ENCODE data around the gene HKDC1.
"Not testable (repeated sequence)": the region's sequence is repeated elsewhere in the genome, so short reads cannot be mapped to it uniquely, and the experiment has no call there.

Gene HKDC1

GRCh38 chr10:69246036-69246435 is 25.9 kb downstream of the HKDC1 start:
- DNase-seq = no peak
- ATAC-seq = no peak
- Mint-ChIP-seq H3K9me3 (no peaks in the 10 kb centered on the region), H3K4me3 (no peak overlapping the region), H3K27ac (no peak overlapping the region), H3K27me3 (no peaks in the 10 kb centered on the region), H3K4me1 (no peaks in the 10 kb centered on the region)

DNA sequence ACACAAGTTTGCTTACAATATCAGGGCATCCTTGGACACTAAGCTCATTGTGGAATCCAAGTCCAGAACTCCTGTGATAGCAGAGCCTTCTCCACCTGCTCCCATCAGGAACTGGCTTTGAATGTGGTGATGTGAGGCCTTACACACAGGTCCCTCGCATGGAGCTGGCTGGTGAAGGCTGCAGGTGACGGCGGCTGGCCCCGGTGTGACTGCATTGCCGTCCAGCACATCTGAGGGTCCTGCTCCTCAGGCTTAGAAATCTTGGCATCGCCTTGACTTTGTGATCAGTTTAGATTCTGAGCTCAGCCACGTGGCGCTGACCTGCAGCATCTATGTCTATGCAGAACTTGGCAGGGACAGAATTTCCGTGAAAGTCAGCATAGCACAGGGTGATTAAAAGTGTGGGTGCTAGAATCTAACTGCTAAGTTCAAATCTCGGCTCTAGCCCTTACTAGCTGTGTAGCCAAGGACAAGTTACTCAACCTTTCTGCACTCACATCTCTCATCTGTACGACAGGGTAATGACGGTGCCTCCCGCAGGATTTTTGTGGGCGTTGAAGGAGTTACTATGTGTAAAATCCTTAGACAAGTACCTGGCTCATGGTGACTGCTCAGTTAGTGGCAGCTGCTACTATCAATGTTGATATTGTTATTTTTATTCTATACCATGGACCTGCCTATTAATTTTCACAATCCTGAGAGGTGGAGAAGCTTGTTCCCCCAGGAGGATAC is 26.6 kb downstream of the HKDC1 start:
- no peak for DNase-seq
- ATAC-seq = no peak
- no peaks in the 10 kb centered on the region for H3K9me3 Mint-ChIP-seq
- no peaks in the 10 kb centered on the region for H3K4me1 Mint-ChIP-seq
- H3K27me3 Mint-ChIP-seq = no peaks in the 10 kb centered on the region
- peak overlapping the region; percentile 33 to 67 for H3K27ac Mint-ChIP-seq
- no peak overlapping the region for H3K4me3 Mint-ChIP-seq

- DNase-seq (no peak), ATAC-seq (no peak)
- H3K9me3 Mint-ChIP-seq = no peaks in the 10 kb centered on the region
- H3K4me1 Mint-ChIP-seq = no peaks in the 10 kb centered on the region
- no peak overlapping the region for H3K27ac Mint-ChIP-seq
- no peak overlapping the region for H3K4me3 Mint-ChIP-seq
- H3K27me3 Mint-ChIP-seq = no peaks in the 10 kb centered on the region
Measured at GRCh38 chr10:69247313-69247710, 27.2 kb downstream of the HKDC1 start.

DNA sequence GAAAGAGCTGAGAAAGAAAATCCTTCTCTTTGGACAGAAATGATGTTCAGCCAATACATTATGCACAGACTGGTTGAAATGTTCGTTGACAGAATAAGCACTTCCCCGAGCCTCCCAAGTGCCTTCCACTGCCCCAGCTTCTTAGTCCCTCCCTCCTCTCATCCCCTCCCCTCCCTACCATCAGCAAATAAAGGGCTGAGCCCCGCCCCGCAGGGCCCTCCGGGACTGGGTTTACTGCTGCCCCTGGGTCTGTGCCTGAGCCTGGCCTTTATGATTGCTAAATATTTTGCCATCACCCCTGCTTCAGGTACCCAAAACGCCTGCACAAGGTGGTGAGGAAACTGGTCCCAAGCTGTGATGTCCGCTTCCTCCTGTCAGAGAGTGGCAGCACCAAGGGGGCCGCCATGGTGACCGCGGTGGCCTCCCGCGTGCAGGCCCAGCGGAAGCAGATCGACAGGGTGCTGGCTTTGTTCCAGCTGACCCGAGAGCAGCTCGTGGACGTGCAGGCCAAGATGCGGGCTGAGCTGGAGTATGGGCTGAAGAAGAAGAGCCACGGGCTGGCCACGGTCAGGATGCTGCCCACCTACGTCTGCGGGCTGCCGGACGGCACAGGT is 28.1 kb downstream of the HKDC1 start:
- Mint-ChIP-seq H3K27ac (no peak overlapping the region), H3K9me3 (no peaks in the 10 kb centered on the region), H3K4me1 (no peaks in the 10 kb centered on the region), H3K4me3 (no peak overlapping the region), H3K27me3 (no peaks in the 10 kb centered on the region)
- DNase-seq (no peak), ATAC-seq (no peak)

DNA sequence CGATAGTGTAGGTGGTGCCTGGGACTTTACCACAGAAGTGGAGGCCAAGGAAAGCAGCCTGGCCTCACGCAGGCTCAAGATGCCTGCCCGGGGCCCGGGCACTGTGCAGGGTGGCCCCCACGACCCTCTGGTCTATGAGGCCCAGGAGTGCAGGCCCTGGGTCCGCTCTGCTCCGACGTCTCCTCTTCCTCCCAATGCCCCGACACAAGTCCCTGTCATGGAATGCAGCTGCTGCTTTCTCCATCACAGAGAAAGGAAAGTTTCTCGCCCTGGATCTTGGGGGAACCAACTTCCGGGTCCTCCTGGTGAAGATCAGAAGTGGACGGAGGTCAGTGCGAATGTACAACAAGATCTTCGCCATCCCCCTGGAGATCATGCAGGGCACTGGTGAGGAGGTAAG is 29.9 kb downstream of the HKDC1 start:
- no peak for ATAC-seq
- no peaks in the 10 kb centered on the region for H3K9me3 Mint-ChIP-seq
- no peaks in the 10 kb centered on the region for H3K27me3 Mint-ChIP-seq
- DNase-seq = no peak
- H3K4me3 Mint-ChIP-seq = no peak overlapping the region
- H3K4me1 Mint-ChIP-seq = no peaks in the 10 kb centered on the region
- peak overlapping the region in 1 of 2 donors; percentile 82 for H3K27ac Mint-ChIP-seq

- not testable (repeated sequence) for ATAC-seq, H3K4me3 Mint-ChIP-seq, H3K9me3 Mint-ChIP-seq, DNase-seq, H3K27me3 Mint-ChIP-seq, H3K4me1 Mint-ChIP-seq, H3K27ac Mint-ChIP-seq
Measured at GRCh38 chr10:69251417-69251816, 31.3 kb downstream of the HKDC1 start.

- H3K4me3 Mint-ChIP-seq = no peak overlapping the region
- no peaks in the 10 kb centered on the region for H3K4me1 Mint-ChIP-seq
- DNase-seq = no peak
- H3K27ac Mint-ChIP-seq = peak overlapping the region in 1 of 2 donors; percentile 55
- H3K9me3 Mint-ChIP-seq = no peaks in the 10 kb centered on the region
- ATAC-seq = no peak
- H3K27me3 Mint-ChIP-seq = no peaks in the 10 kb centered on the region
Measured at GRCh38 chr10:69253171-69253570, 33.0 kb downstream of the HKDC1 start.

GRCh38 chr10:69254877-69255276 is 34.7 kb downstream of the HKDC1 start:
- DNase-seq (no peak), ATAC-seq (no peak)
- no peaks in the 10 kb centered on the region for H3K27me3 Mint-ChIP-seq
- peak overlapping the region in 1 of 2 donors; percentile 71 for H3K27ac Mint-ChIP-seq
- no peak overlapping the region for H3K4me3 Mint-ChIP-seq
- H3K9me3 Mint-ChIP-seq = no peaks in the 10 kb centered on the region
- H3K4me1 Mint-ChIP-seq = peaks cover 5% of the 10 kb centered on the region

GRCh38 chr10:69259547-69260243 is 39.6 kb downstream of the HKDC1 start:
- no peak overlapping the region for H3K27ac Mint-ChIP-seq
- peaks cover 18% of the 10 kb centered on the region for H3K4me1 Mint-ChIP-seq
- ATAC-seq = no peak
- H3K27me3 Mint-ChIP-seq = no peaks in the 10 kb centered on the region
- no peak for DNase-seq
- H3K4me3 Mint-ChIP-seq = no peak overlapping the region
- no peaks in the 10 kb centered on the region for H3K9me3 Mint-ChIP-seq

DNA sequence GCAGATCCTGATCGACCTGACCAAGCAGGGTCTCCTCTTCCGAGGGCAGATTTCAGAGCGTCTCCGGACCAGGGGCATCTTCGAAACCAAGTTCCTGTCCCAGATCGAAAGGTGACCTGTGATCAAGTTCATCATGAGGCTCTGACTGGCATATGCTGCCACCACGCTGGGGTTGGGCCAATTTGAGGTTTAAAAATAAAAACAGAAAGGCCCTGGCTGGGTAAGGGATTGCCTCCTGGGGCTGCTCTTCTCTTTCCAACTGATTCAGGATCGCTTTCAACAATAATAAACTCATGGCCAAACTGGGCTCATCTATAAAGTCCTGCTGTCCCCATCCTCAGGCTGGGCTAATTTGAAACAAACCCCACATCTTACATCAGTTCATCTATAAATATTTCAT is 41.1 kb downstream of the HKDC1 start:
- Mint-ChIP-seq H3K27ac (no peak overlapping the region), H3K9me3 (no peaks in the 10 kb centered on the region), H3K4me3 (no peak overlapping the region), H3K27me3 (no peaks in the 10 kb centered on the region), H3K4me1 (peaks cover 18% of the 10 kb centered on the region)
- ATAC-seq (no peak), DNase-seq (no peak)

- Mint-ChIP-seq H3K4me3 (no peak overlapping the region), H3K9me3 (no peaks in the 10 kb centered on the region), H3K27ac (peak overlapping the region in 1 of 2 donors; percentile 1), H3K27me3 (no peaks in the 10 kb centered on the region), H3K4me1 (peaks cover 18% of the 10 kb centered on the region)
- ATAC-seq (peak; percentile 88), DNase-seq (no peak)
Measured at GRCh38 chr10:69262292-69262751, 42.2 kb downstream of the HKDC1 start.

DNA sequence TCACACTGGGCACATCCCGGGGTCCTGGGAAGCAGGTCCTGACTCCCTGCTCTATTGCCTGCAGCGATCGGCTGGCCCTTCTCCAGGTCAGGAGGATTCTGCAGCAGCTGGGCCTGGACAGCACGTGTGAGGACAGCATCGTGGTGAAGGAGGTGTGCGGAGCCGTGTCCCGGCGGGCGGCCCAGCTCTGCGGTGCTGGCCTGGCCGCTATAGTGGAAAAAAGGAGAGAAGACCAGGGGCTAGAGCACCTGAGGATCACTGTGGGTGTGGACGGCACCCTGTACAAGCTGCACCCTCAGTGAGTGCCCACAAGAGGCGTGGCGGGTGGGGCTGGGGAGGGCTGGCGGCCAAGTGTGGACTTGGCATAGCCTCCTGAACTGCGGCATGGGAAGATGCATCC is 45.4 kb downstream of the HKDC1 start:
- ATAC-seq (no peak), DNase-seq (no peak)
- Mint-ChIP-seq H3K27ac (peak overlapping the region in 1 of 2 donors; percentile 5), H3K27me3 (no peaks in the 10 kb centered on the region), H3K4me1 (peaks cover 13% of the 10 kb centered on the region), H3K4me3 (no peak overlapping the region), H3K9me3 (no peaks in the 10 kb centered on the region)

DNA sequence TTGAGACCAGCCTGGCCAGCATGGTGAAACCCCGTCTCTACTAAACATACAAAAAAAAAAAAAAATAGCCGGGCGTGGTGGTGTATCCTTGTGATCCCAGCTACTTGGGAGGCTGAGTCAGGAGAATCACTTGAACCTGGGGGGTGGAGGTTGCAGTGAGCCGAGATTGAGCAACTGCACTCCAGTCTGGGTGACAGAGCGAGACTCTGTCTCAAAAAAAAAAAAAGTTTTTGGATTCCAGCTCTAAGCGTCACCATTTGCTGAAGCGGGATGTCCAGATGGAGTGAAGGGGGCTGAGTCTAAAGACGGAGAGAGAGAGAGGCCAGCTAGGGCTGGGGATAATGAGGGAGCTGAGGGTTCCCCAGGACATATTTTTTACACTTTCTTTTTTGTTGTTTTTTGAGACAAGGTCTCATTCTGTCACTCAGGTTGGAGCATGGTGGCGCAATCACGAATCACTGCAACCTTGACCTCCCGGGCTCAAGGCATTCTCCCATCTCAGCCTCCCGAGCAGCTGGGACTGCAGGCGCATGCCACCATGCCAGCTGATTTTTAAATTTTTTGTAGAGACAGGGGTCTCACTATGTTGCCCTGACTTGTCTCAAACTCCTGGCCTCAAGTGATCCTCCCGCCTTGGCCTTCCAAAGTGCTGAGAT is 48.8 kb downstream of the HKDC1 start:
- no peak overlapping the region for H3K4me3 Mint-ChIP-seq
- no peaks in the 10 kb centered on the region for H3K4me1 Mint-ChIP-seq
- no peak overlapping the region for H3K27ac Mint-ChIP-seq
- H3K27me3 Mint-ChIP-seq = no peaks in the 10 kb centered on the region
- H3K9me3 Mint-ChIP-seq = no peaks in the 10 kb centered on the region
- ATAC-seq (no peak), DNase-seq (no peak)

DNA sequence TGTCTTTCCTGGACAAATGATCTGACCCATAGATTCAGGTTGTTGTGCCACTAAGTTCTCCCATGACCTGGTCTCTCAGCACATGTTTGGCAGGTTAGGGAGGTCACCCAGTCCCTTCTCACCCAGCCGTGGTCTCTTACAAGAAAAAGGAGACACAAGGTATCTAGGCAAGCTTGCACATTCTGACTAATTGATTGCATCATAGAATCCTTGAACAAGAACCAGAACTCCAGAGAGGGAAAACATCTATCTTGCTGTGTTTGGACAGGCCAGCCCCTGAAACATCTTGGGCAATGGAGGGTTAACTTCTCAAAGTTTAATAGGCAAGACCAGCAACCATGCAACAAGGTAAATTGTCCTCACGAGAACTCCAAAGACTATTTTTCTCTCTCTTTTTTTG is 49.6 kb downstream of the HKDC1 start:
- H3K27ac Mint-ChIP-seq = peak overlapping the region in 1 of 2 donors; percentile 41
- H3K4me3 Mint-ChIP-seq = no peak overlapping the region
- no peaks in the 10 kb centered on the region for H3K9me3 Mint-ChIP-seq
- no peaks in the 10 kb centered on the region for H3K4me1 Mint-ChIP-seq
- ATAC-seq (no peak), DNase-seq (no peak)
- no peaks in the 10 kb centered on the region for H3K27me3 Mint-ChIP-seq

- Mint-ChIP-seq H3K27ac (no peak overlapping the region), H3K27me3 (no peaks in the 10 kb centered on the region), H3K4me1 (no peaks in the 10 kb centered on the region), H3K4me3 (no peak overlapping the region), H3K9me3 (no peaks in the 10 kb centered on the region)
- no peak for ATAC-seq
- DNase-seq = no peak
Measured at GRCh38 chr10:69270990-69271389, 50.9 kb downstream of the HKDC1 start.

GRCh38 chr10:69272624-69273023 is 52.5 kb downstream of the HKDC1 start:
- Mint-ChIP-seq H3K27me3 (no peaks in the 10 kb centered on the region), H3K27ac (no peak overlapping the region), H3K4me3 (no peak overlapping the region), H3K9me3 (no peaks in the 10 kb centered on the region), H3K4me1 (no peaks in the 10 kb centered on the region)
- DNase-seq (no peak), ATAC-seq (no peak)

Data from stimulated activated naive CD8-positive, alpha-beta T cell treated with anti-CD3 and anti-CD28 coated beads, Interleukin-15, amount 100 ng/mL, for 72 hours (primary cell).